GM12878 (cell line): ENCODE data around the gene ACO1. TPM values are rescaled to one million over a fixed set of nuclear protein-coding genes. Genes with fewer than 3 reads are reported as not detected.

Source experiments
- ATAC-seq: fragments of 200-7000 bp; cut with Tn5 transposase; 3 replicates; pipeline ENCODE4 v1.9.1; 2020; ENCODE audit warnings: mild to moderate bottlenecking, moderate library complexity
- BruUV-seq: library from RNA; stranded (reverse); fragments of 400-500 nt; replicated peaks from 2 replicates; lab custom pipeline; 2021; lab: Mats Ljungman, UMichigan
- CTCF ChIA-PET: fragments of 300-600 bp; sonication (Branson Sonifier 250); formaldehyde crosslinking; extraction: SDS; loops from one replicate; lab custom pipeline; 2021; ENCODE audit warnings: inconsistent platforms; lab: Yijun Ruan, JAX
- POLR2A ChIA-PET: fragments of 350-600 bp; formaldehyde crosslinking; extraction: SDS; loops from one replicate; lab custom pipeline; 2021; ENCODE audit warnings: inconsistent platforms; lab: Charles Lee
- RAD21 ChIA-PET: fragments of 300-600 bp; sonication (Branson Sonifier 250); formaldehyde crosslinking; loops from one replicate; lab custom pipeline; 2023; ENCODE audit warnings: antibody characterized with exemption; ENCODE audit not compliant: unreplicated experiment; lab: Charles Lee
- SMC1A ChIA-PET: fragments of 300-600 bp; sonication (Branson Sonifier 250); formaldehyde crosslinking; loops from one replicate; lab custom pipeline; 2023; ENCODE audit not compliant: unreplicated experiment, uncharacterized antibody; lab: Charles Lee
- DNase-seq: peaks from one replicate; pipeline ENCODE4 v3.0.0-alpha.2; 2011; ENCODE audit warnings: low read depth, low spot score
- FAIRE-seq: peaks from 3 replicates; lab custom pipeline; 2011; peaks lifted over from hg19 to GRCh38; lab: Jason Lieb, UNC
- H2AFZ ChIP-seq: 2 replicates; pipeline ENCODE4 v1.6.0; 2011; ENCODE audit warnings: low read depth, low read length, control low read depth; ENCODE audit not compliant: control insufficient read depth
- H3K27ac ChIP-seq: 2 replicates; pipeline ENCODE4 v1.5.1; 2011; ENCODE audit warnings: control low read depth; ENCODE audit not compliant: control insufficient read depth, insufficient read depth
- H3K27me3 ChIP-seq, 2 experiments: replicated peaks in 1 of 2; 2 replicates each; pipeline versions ENCODE4 v1.6.0 to v1.6.1; 2011; ENCODE audit warnings: low read length in 1 of 2; ENCODE audit not compliant: control insufficient read depth in 2 of 2, insufficient read depth in 2 of 2
- H3K36me3 ChIP-seq, 2 experiments: 2 replicates each; pipeline ENCODE4 v1.5.1; 2011; ENCODE audit warnings: low read length in 1 of 2; ENCODE audit not compliant: control insufficient read depth in 2 of 2, insufficient read depth in 2 of 2
- H3K4me1 ChIP-seq: 2 replicates; pipeline ENCODE4 v1.6.1; 2011; ENCODE audit warnings: mild to moderate bottlenecking, low read length, moderate library complexity, mixed read lengths; ENCODE audit not compliant: control insufficient read depth, insufficient read depth
- H3K4me2 ChIP-seq: 2 replicates; pipeline ENCODE4 v1.6.0; 2011; ENCODE audit warnings: control low read depth; ENCODE audit not compliant: control insufficient read depth, insufficient read depth
- H3K4me3 ChIP-seq: fragments of 200-600 bp; sonication (generic); 2 replicates; pipeline ENCODE4 v1.5.1; 2016
- H3K79me2 ChIP-seq: 2 replicates; pipeline ENCODE4 v1.6.0; 2011; ENCODE audit warnings: low read length; ENCODE audit not compliant: control insufficient read depth, insufficient read depth
- H3K9ac ChIP-seq: 2 replicates; pipeline ENCODE4 v1.8.0; 2011; ENCODE audit warnings: low read length, control low read depth, mixed read lengths; ENCODE audit not compliant: control insufficient read depth, insufficient read depth
- H3K9me3 ChIP-seq: replicated peaks from 3 replicates; pipeline ENCODE4 v1.5.1; 2011; ENCODE audit warnings: mild to moderate bottlenecking, low read length; ENCODE audit not compliant: control insufficient read depth, insufficient read depth
- H4K20me1 ChIP-seq: 2 replicates; pipeline ENCODE4 v1.6.0; 2011; ENCODE audit not compliant: control insufficient read depth, insufficient read depth
- BCL11A ChIP-seq: IDR thresholded peaks from 2 replicates; pipeline ENCODE4 v1.6.1; 2011; ENCODE audit warnings: low read depth, low read length
- E4F1 ChIP-seq: fragments of 450-650 bp; IDR thresholded peaks from 2 replicates; pipeline ENCODE4 v1.6.1; 2018; ENCODE audit warnings: borderline replicate concordance, mild to moderate bottlenecking; ENCODE audit not compliant: partially characterized antibody
- NR2C2 ChIP-seq: IDR thresholded peaks from 2 replicates; pipeline ENCODE4 v1.6.1; 2011; ENCODE audit warnings: borderline replicate concordance, low read depth; ENCODE audit not compliant: control insufficient read depth, insufficient read length
- PAX8 ChIP-seq: fragments of 450-650 bp; IDR thresholded peaks from 2 replicates; pipeline ENCODE4 v1.6.1; 2017; ENCODE audit warnings: mild to moderate bottlenecking, moderate library complexity
- PRDM15 ChIP-seq: fragments of 450-650 bp; formaldehyde crosslinking; IDR thresholded peaks from 2 replicates; pipeline ENCODE4 v1.4.0; 2020; ENCODE audit warnings: mild to moderate bottlenecking, moderate library complexity
- RBBP5 ChIP-seq: fragments of 200-600 bp; sonication (generic); conservative IDR thresholded peaks from 2 replicates; pipeline ENCODE4 v1.6.1; 2016
- SREBF1 ChIP-seq: IDR thresholded peaks from 2 replicates; pipeline ENCODE4 v1.6.1; 2012; ENCODE audit warnings: mild to moderate bottlenecking, low read length
- SREBF2 ChIP-seq: IDR thresholded peaks from 2 replicates; pipeline ENCODE4 v1.6.1; 2012; ENCODE audit warnings: mild to moderate bottlenecking, low read length
- SUPT20H ChIP-seq: IDR thresholded peaks from 2 replicates; pipeline ENCODE4 v1.6.1; 2011; ENCODE audit warnings: low read depth, mild to moderate bottlenecking, low read length, moderate library complexity, borderline replicate concordance; ENCODE audit not compliant: control insufficient read depth
- WGBS: methylation state at CpG from one replicate; pipeline ENCODE4 v1.1.6; 2016; ENCODE audit warnings: low lambda C conversion rate; ENCODE audit not compliant: insufficient replicate concordance, insufficient coverage; ENCODE audit errors: missing lambda C conversion rate; 5-methylcytosine and 5-hydroxymethylcytosine counted together
- in situ Hi-C: fragments of 300-500 bp; cut with MboI; formaldehyde crosslinking; loops from 9 replicates; pipeline ENCODE4 v1.14.3; 2018; ENCODE audit warnings: mixed read lengths
- intact Hi-C: fragments of 100-400 bp; cut with micrococcal nuclease; formaldehyde crosslinking; loops from one replicate; pipeline ENCODE4 v1.14.2; 2022; ENCODE audit not compliant: unreplicated experiment
- polyA plus RNA-seq, 11 experiments: library from polyadenylated mRNA; depleted of rRNA in 4 of 11; unstranded in 6 of 11; stranded (reverse) in 5 of 11; fragments of >200 nt; fragmentation: Nextera tagmentation in 4 of 11; fragmentation: Illumina TruSeq in 1 of 11; extraction: Ambion mirVana in 4 of 11; extraction: Trizol in 1 of 11; gene quantifications; 1 replicate in 1 of 11; 2 replicates in 10 of 11; pipeline versions ENCODE4 v1.2.1 to v1.2.3, GENCODE V29; 2011 to 2016; ENCODE audit warnings: inconsistent platforms in 2 of 11, missing spikeins in 2 of 11, low read depth in 1 of 11
- total RNA-seq, 4 experiments: library from RNA; depleted of rRNA in 3 of 4; stranded (reverse); fragments of >200 nt in 3 of 4; fragmentation: Illumina TruSeq in 1 of 4; extraction: Trizol in 1 of 4; gene quantifications; 2 replicates each; pipeline versions ENCODE4 v1.2.1 to v1.2.3, GENCODE V29; 2013 to 2021

The ACO1 gene
- total and polyA plus RNA-seq, 10 of the 15 experiments (the other 5 are each of a cell fraction or from before 2014, with no cell fraction given), result 0.21 to 6.5 (median 3.3) TPM

- no peak overlapping the region for H3K27ac ChIP-seq
- no peak overlapping the region for H3K4me3 ChIP-seq
- DNase-seq (no peak), ATAC-seq (no peak)
- ChIA-PET RAD21 (no interaction called here), CTCF (interaction anchor here (6.2 to 6.5 kb wide), 2 partner anchors 186 to 193 kb away, joined by 51 to 102 read pairs; partner anchors contain the start of gene NDUFB6), POLR2A (interaction anchor here (0.6 kb wide), 1 partner anchor 203 kb away, joined by 4 read pairs; no protein-coding TSS in a partner anchor), SMC1A (interaction anchor here (2.6 kb wide), 1 partner anchor 193 kb away, joined by 10 read pairs; no protein-coding TSS in a partner anchor)
- no peak overlapping the region for H3K4me2 ChIP-seq
- no peaks in the 10 kb centered on the region for H4K20me1 ChIP-seq
- H3K9ac ChIP-seq, result no peak overlapping the region
- H3K9me3 ChIP-seq, result no peaks in the 10 kb centered on the region
- no peak overlapping the region for H2AFZ ChIP-seq
- 95% methylated on average over 1 of the region's 1 CpG for WGBS
- intact Hi-C loops, result loop anchor here (5.0 kb wide), 1 partner anchor 85 kb away; no protein-coding TSS in a partner anchor
- H3K4me1 ChIP-seq, result 0 out of 2 replicates have a peak, but pooled peaks cover 3% of the 10 kb centered on the region
- in situ Hi-C loops, result no loop called here
- H3K36me3 ChIP-seq, result no peaks in the 10 kb centered on the region
- H3K27me3 ChIP-seq, result no peaks in the 10 kb centered on the region; a peak in 2 of 4 replicates
- no peaks in the 10 kb centered on the region for H3K79me2 ChIP-seq
- no peak for TF ChIP-seq PRDM15
- TF ChIP-seq, all 136 proteins: peak for 0
- BruUV-seq, result no TSS peak
- no peak for FAIRE-seq
These were observed 2.8 kb downstream of the ACO1 start for GRCh38 chr9:32387256-32387655.

GRCh38 chr9:32389365-32389764, 4.9 kb downstream of the ACO1 start:
- CTCF ChIA-PET, result interaction anchor here (0.6 to 3.5 kb wide), 4 partner anchors 11 to 191 kb away, joined by 3 to 24 read pairs (median 3); no protein-coding TSS in a partner anchor
- H3K4me1 ChIP-seq, result 0 out of 2 replicates have a peak, but pooled peaks cover 3% of the 10 kb centered on the region
- POLR2A ChIA-PET, result no interaction called here
- H3K36me3 ChIP-seq, result no peaks in the 10 kb centered on the region
- H3K9ac ChIP-seq, result no peak overlapping the region
- DNase-seq (no peak), ATAC-seq (no peak), FAIRE-seq (no peak)
- H3K9me3 ChIP-seq, result no peaks in the 10 kb centered on the region
- RAD21 ChIA-PET, result no interaction called here
- WGBS, result 95% methylated on average over 5 of the region's 6 CpGs
- no peak overlapping the region for H3K4me2 ChIP-seq
- no peaks in the 10 kb centered on the region for H4K20me1 ChIP-seq
- BruUV-seq, result no TSS peak
- H3K27me3 ChIP-seq, result no peaks in the 10 kb centered on the region
- no peak overlapping the region for H2AFZ ChIP-seq
- H3K79me2 ChIP-seq, result no peaks in the 10 kb centered on the region
- H3K27ac ChIP-seq, result no peak overlapping the region
- SMC1A ChIA-PET, result interaction anchor here (1.8 kb wide), 1 partner anchor 9 kb away, joined by 5 read pairs; no protein-coding TSS in a partner anchor
- H3K4me3 ChIP-seq, result no peak overlapping the region
- intact Hi-C loops (loop anchor here (5.0 kb wide), 1 partner anchor 83 kb away; no protein-coding TSS in a partner anchor), in situ Hi-C loops (no loop called here)
- no peak for TF ChIP-seq SREBF2
- TF ChIP-seq SREBF1, result no peak
- TF ChIP-seq NR2C2, result no peak
- TF ChIP-seq SUPT20H, result no peak
- TF ChIP-seq PAX8, result no peak
- TF ChIP-seq E4F1, result no peak
- no peak for TF ChIP-seq BCL11A
- TF ChIP-seq RBBP5, result no peak
